Type B pancreatic cell (in vitro differentiated cells): ENCODE results near the gene AGFG1. TPM values are rescaled to one million over a fixed set of nuclear protein-coding genes. Genes with fewer than 3 reads are reported as not detected.

Source experiments
- DNase-seq: peaks from one replicate; pipeline ENCODE4 v3.0.0; 2021; ENCODE audit warnings: mixed read lengths; ENCODE audit not compliant: unreplicated experiment; ENCODE audit errors: extremely low spot score
- H3K27ac Mint-ChIP-seq: 2 replicates; pipeline ENCODE4 v1.8.0; 2021; ENCODE audit warnings: mild to moderate bottlenecking, mixed read lengths
- H3K27me3 Mint-ChIP-seq: 2 replicates; pipeline ENCODE4 v1.8.0; 2021; ENCODE audit warnings: mixed read lengths
- H3K36me3 Mint-ChIP-seq: 2 replicates; pipeline ENCODE4 v1.8.0; 2021; ENCODE audit warnings: mixed read lengths
- H3K4me1 Mint-ChIP-seq: one replicate; pipeline ENCODE4 v1.8.0; 2021; ENCODE audit warnings: mixed read lengths; ENCODE audit not compliant: unreplicated experiment
- H3K4me3 Mint-ChIP-seq: 2 replicates; pipeline ENCODE4 v1.8.0; 2021; ENCODE audit warnings: mild to moderate bottlenecking, mixed read lengths
- H3K9me3 Mint-ChIP-seq: 2 replicates; pipeline ENCODE4 v1.8.0; 2021; ENCODE audit warnings: mixed read lengths
- CTCF ChIP-seq: fragments of 200-600 bp; sonication (generic); conservative IDR thresholded peaks from 2 replicates; pipeline ENCODE4 v1.5.0; 2021; ENCODE audit warnings: antibody characterized with exemption, mild to moderate bottlenecking
- total RNA-seq: library from RNA; stranded (reverse); gene quantifications from 2 replicates; pipeline ENCODE4 v1.2.1, GENCODE V29; 2021; ENCODE audit warnings: low replicate concordance

AGFG1 gene
- total RNA-seq, 1 donor from 2014 or later, result 63.2 TPM

GRCh38 chr2:227471412-227471811, 544 bp upstream of the AGFG1 start:
- Mint-ChIP-seq H3K27me3 (no peaks in the 10 kb centered on the region), H3K4me3 (peak overlapping the region; percentile 77), H3K9me3 (no peaks in the 10 kb centered on the region), H3K27ac (no peak overlapping the region), H3K36me3 (no peaks in the 10 kb centered on the region), H3K4me1 (peaks cover 21% of the 10 kb centered on the region)
- TF ChIP-seq CTCF, result no peak
- DNase-seq, result no peak

- H3K27ac Mint-ChIP-seq, result peak overlapping the region; percentile 83
Measured at GRCh38 chr2:227472265-227473121, 537 bp downstream of the AGFG1 start.

GRCh38 chr2:227473122-227473461, 1.1 kb downstream of the AGFG1 start:
- no peak for TF ChIP-seq CTCF
- Mint-ChIP-seq H3K4me3 (peak overlapping the region; percentile 91), H3K27me3 (no peaks in the 10 kb centered on the region), H3K9me3 (no peaks in the 10 kb centered on the region), H3K4me1 (peaks cover 21% of the 10 kb centered on the region), H3K36me3 (no peaks in the 10 kb centered on the region), H3K27ac (peak overlapping the region; percentile 83)
- no peak for DNase-seq

More at GRCh38 chr2:227472265-227473121, 537 bp downstream of the AGFG1 start:
- no peaks in the 10 kb centered on the region for H3K27me3 Mint-ChIP-seq
- TF ChIP-seq CTCF, result no peak
- H3K4me3 Mint-ChIP-seq, result peak overlapping the region; percentile 91
- no peaks in the 10 kb centered on the region for H3K9me3 Mint-ChIP-seq
- no peak for DNase-seq
- no peaks in the 10 kb centered on the region for H3K36me3 Mint-ChIP-seq
- peaks cover 21% of the 10 kb centered on the region for H3K4me1 Mint-ChIP-seq

DNA sequence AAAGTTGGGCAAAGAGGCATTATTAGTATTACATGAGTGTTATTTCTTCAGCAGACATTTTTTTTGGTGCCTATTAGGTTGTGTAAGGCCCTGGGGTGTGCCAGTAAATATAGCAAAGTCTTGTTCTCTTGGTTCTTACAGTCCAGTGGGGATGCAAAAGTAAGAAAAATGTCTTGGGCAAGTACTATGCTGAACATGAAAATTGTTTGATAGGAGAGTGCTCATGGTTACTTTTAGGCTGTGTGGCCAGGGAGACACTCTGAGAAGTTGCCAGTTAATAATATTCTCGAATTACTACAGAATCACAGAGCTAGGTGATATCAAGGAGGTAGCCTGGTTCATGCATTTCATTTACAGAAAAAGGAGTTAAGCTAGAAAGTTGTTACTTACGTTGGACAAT, 1.9 kb downstream of the AGFG1 start:
- Mint-ChIP-seq H3K4me3 (peak overlapping the region; percentile 91), H3K27ac (peak overlapping the region; percentile 83), H3K36me3 (no peaks in the 10 kb centered on the region), H3K9me3 (no peaks in the 10 kb centered on the region), H3K27me3 (no peaks in the 10 kb centered on the region), H3K4me1 (peaks cover 24% of the 10 kb centered on the region)
- TF ChIP-seq CTCF, result no peak
- DNase-seq, result no peak

- DNase-seq, result no peak
- Mint-ChIP-seq H3K4me1 (peaks cover 27% of the 10 kb centered on the region), H3K9me3 (no peaks in the 10 kb centered on the region), H3K27ac (peak overlapping the region; percentile 83), H3K4me3 (peak overlapping the region; percentile 91), H3K36me3 (no peaks in the 10 kb centered on the region), H3K27me3 (no peaks in the 10 kb centered on the region)
- TF ChIP-seq CTCF, result no peak
Measured at GRCh38 chr2:227474410-227474809, 2.5 kb downstream of the AGFG1 start.
